GM12878 (cell line): ENCODE results near the gene PSMF1. TPM values are rescaled to one million over a fixed set of nuclear protein-coding genes. Genes with fewer than 3 reads are reported as not detected.

ENCODE experiments used
- ATAC-seq: fragments of 200-7000 bp; cut with Tn5 transposase; 3 replicates; pipeline ENCODE4 v1.9.1; 2020; ENCODE audit warnings: mild to moderate bottlenecking, moderate library complexity
- BruUV-seq: library from RNA; stranded (reverse); fragments of 400-500 nt; replicated peaks from 2 replicates; lab custom pipeline; 2021; lab: Mats Ljungman, UMichigan
- CTCF ChIA-PET: fragments of 300-600 bp; sonication (Branson Sonifier 250); formaldehyde crosslinking; extraction: SDS; loops from one replicate; lab custom pipeline; 2021; ENCODE audit warnings: inconsistent platforms; lab: Yijun Ruan, JAX
- POLR2A ChIA-PET: fragments of 350-600 bp; formaldehyde crosslinking; extraction: SDS; loops from one replicate; lab custom pipeline; 2021; ENCODE audit warnings: inconsistent platforms; lab: Charles Lee
- RAD21 ChIA-PET: fragments of 300-600 bp; sonication (Branson Sonifier 250); formaldehyde crosslinking; loops from one replicate; lab custom pipeline; 2023; ENCODE audit warnings: antibody characterized with exemption; ENCODE audit not compliant: unreplicated experiment; lab: Charles Lee
- SMC1A ChIA-PET: fragments of 300-600 bp; sonication (Branson Sonifier 250); formaldehyde crosslinking; loops from one replicate; lab custom pipeline; 2023; ENCODE audit not compliant: unreplicated experiment, uncharacterized antibody; lab: Charles Lee
- DNase-seq: peaks from one replicate; pipeline ENCODE4 v3.0.0-alpha.2; 2011; ENCODE audit warnings: low read depth, low spot score
- FAIRE-seq: peaks from 3 replicates; lab custom pipeline; 2011; peaks lifted over from hg19 to GRCh38; lab: Jason Lieb, UNC
- H2AFZ ChIP-seq: 2 replicates; pipeline ENCODE4 v1.6.0; 2011; ENCODE audit warnings: low read depth, low read length, control low read depth; ENCODE audit not compliant: control insufficient read depth
- H3K27ac ChIP-seq: 2 replicates; pipeline ENCODE4 v1.5.1; 2011; ENCODE audit warnings: control low read depth; ENCODE audit not compliant: control insufficient read depth, insufficient read depth
- H3K27me3 ChIP-seq, 2 experiments: replicated peaks in 1 of 2; 2 replicates each; pipeline versions ENCODE4 v1.6.0 to v1.6.1; 2011; ENCODE audit warnings: low read length in 1 of 2; ENCODE audit not compliant: control insufficient read depth in 2 of 2, insufficient read depth in 2 of 2
- H3K36me3 ChIP-seq, 2 experiments: 2 replicates each; pipeline ENCODE4 v1.5.1; 2011; ENCODE audit warnings: low read length in 1 of 2; ENCODE audit not compliant: control insufficient read depth in 2 of 2, insufficient read depth in 2 of 2
- H3K4me1 ChIP-seq: 2 replicates; pipeline ENCODE4 v1.6.1; 2011; ENCODE audit warnings: mild to moderate bottlenecking, low read length, moderate library complexity, mixed read lengths; ENCODE audit not compliant: control insufficient read depth, insufficient read depth
- H3K4me2 ChIP-seq: 2 replicates; pipeline ENCODE4 v1.6.0; 2011; ENCODE audit warnings: control low read depth; ENCODE audit not compliant: control insufficient read depth, insufficient read depth
- H3K4me3 ChIP-seq: fragments of 200-600 bp; sonication (generic); 2 replicates; pipeline ENCODE4 v1.5.1; 2016
- H3K79me2 ChIP-seq: 2 replicates; pipeline ENCODE4 v1.6.0; 2011; ENCODE audit warnings: low read length; ENCODE audit not compliant: control insufficient read depth, insufficient read depth
- H3K9ac ChIP-seq: 2 replicates; pipeline ENCODE4 v1.8.0; 2011; ENCODE audit warnings: low read length, control low read depth, mixed read lengths; ENCODE audit not compliant: control insufficient read depth, insufficient read depth
- H3K9me3 ChIP-seq: replicated peaks from 3 replicates; pipeline ENCODE4 v1.5.1; 2011; ENCODE audit warnings: mild to moderate bottlenecking, low read length; ENCODE audit not compliant: control insufficient read depth, insufficient read depth
- H4K20me1 ChIP-seq: 2 replicates; pipeline ENCODE4 v1.6.0; 2011; ENCODE audit not compliant: control insufficient read depth, insufficient read depth
- EP300 ChIP-seq, 2 experiments: fragments of 150-350 bp in 1 of 2; IDR thresholded peaks; 2 replicates each; pipeline ENCODE4 v1.6.1; 2011 to 2012; ENCODE audit warnings: low read depth in 2 of 2, low read length in 2 of 2, borderline replicate concordance in 1 of 2, improper control_type of control experiment in 1 of 2, inconsistent platforms in 1 of 2; ENCODE audit not compliant: control insufficient read depth in 1 of 2
- JUNB ChIP-seq: IDR thresholded peaks from 2 replicates; pipeline ENCODE4 v1.6.1; 2016; ENCODE audit warnings: antibody characterized with exemption, mild to moderate bottlenecking
- WGBS: methylation state at CpG from one replicate; pipeline ENCODE4 v1.1.6; 2016; ENCODE audit warnings: low lambda C conversion rate; ENCODE audit not compliant: insufficient replicate concordance, insufficient coverage; ENCODE audit errors: missing lambda C conversion rate; 5-methylcytosine and 5-hydroxymethylcytosine counted together
- in situ Hi-C: fragments of 300-500 bp; cut with MboI; formaldehyde crosslinking; loops from 9 replicates; pipeline ENCODE4 v1.14.3; 2018; ENCODE audit warnings: mixed read lengths
- intact Hi-C: fragments of 100-400 bp; cut with micrococcal nuclease; formaldehyde crosslinking; loops from one replicate; pipeline ENCODE4 v1.14.2; 2022; ENCODE audit not compliant: unreplicated experiment
- polyA plus RNA-seq, 11 experiments: library from polyadenylated mRNA; depleted of rRNA in 4 of 11; unstranded in 6 of 11; stranded (reverse) in 5 of 11; fragments of >200 nt; fragmentation: Nextera tagmentation in 4 of 11; fragmentation: Illumina TruSeq in 1 of 11; extraction: Ambion mirVana in 4 of 11; extraction: Trizol in 1 of 11; gene quantifications; 1 replicate in 1 of 11; 2 replicates in 10 of 11; pipeline versions ENCODE4 v1.2.1 to v1.2.3, GENCODE V29; 2011 to 2016; ENCODE audit warnings: inconsistent platforms in 2 of 11, missing spikeins in 2 of 11, low read depth in 1 of 11
- total RNA-seq, 4 experiments: library from RNA; depleted of rRNA in 3 of 4; stranded (reverse); fragments of >200 nt in 3 of 4; fragmentation: Illumina TruSeq in 1 of 4; extraction: Trizol in 1 of 4; gene quantifications; 2 replicates each; pipeline versions ENCODE4 v1.2.1 to v1.2.3, GENCODE V29; 2013 to 2021
- TF ChIP-seq, protein P1 (sequence below): fragments of 450-650 bp; IDR thresholded peaks from 2 replicates; pipeline ENCODE4 v1.6.1; 2016; ENCODE audit warnings: mild to moderate bottlenecking, moderate library complexity, borderline replicate concordance

Gene PSMF1
- total and polyA plus RNA-seq, 10 of the 15 experiments (the other 5 are each of a cell fraction or from before 2014, with no cell fraction given): 14.2 to 173 (median 40.6) TPM

DNA sequence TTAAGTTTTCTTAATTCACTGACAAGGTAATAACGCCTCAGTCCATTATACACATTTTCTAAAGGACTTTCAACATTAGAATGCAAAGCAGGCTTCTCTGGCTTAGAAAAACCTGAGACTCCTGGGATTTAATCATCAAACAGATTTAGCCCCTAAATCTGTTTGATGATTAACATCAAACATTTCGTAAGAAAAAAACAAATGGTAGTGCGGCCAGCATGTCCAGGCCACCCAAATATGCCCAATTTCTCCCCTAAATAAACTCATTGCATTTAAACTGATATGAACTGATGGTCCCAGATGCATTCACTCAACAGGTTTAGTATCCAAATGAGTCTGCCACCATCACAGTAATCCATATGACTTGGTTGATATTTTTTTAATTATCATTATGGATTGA lies 60.2 kb downstream of the PSMF1 start:
- CTCF ChIA-PET: interaction anchor here (0.6 kb wide), 1 partner anchor 13 kb away, joined by 3 read pairs; no protein-coding TSS in a partner anchor
- TF ChIP-seq JUNB (no peak), EP300 (IDR thresholded peaks at IDR 0.05; ENCODE audit: borderline replicate concordance in 1 of 2, control insufficient read depth in 1 of 2, low read depth in 2 of 2, low read length in 2 of 2) (no peak)
- TF ChIP-seq, protein P1, sequence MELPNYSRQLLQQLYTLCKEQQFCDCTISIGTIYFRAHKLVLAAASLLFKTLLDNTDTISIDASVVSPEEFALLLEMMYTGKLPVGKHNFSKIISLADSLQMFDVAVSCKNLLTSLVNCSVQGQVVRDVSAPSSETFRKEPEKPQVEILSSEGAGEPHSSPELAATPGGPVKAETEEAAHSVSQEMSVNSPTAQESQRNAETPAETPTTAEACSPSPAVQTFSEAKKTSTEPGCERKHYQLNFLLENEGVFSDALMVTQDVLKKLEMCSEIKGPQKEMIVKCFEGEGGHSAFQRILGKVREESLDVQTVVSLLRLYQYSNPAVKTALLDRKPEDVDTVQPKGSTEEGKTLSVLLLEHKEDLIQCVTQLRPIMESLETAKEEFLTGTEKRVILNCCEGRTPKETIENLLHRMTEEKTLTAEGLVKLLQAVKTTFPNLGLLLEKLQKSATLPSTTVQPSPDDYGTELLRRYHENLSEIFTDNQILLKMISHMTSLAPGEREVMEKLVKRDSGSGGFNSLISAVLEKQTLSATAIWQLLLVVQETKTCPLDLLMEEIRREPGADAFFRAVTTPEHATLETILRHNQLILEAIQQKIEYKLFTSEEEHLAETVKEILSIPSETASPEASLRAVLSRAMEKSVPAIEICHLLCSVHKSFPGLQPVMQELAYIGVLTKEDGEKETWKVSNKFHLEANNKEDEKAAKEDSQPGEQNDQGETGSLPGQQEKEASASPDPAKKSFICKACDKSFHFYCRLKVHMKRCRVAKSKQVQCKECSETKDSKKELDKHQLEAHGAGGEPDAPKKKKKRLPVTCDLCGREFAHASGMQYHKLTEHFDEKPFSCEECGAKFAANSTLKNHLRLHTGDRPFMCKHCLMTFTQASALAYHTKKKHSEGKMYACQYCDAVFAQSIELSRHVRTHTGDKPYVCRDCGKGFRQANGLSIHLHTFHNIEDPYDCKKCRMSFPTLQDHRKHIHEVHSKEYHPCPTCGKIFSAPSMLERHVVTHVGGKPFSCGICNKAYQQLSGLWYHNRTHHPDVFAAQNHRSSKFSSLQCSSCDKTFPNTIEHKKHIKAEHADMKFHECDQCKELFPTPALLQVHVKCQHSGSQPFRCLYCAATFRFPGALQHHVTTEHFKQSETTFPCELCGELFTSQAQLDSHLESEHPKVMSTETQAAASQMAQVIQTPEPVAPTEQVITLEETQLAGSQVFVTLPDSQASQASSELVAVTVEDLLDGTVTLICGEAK: no peak
- Histone ChIP-seq H3K9me3 (no peaks in the 10 kb centered on the region), H2AFZ (no peak overlapping the region), H3K27me3 (no peaks in the 10 kb centered on the region), H3K4me1 (no peaks in the 10 kb centered on the region), H3K9ac (no peak overlapping the region), H3K27ac (no peak overlapping the region), H3K36me3 (no peaks in the 10 kb centered on the region; a peak in 1 of 4 replicates), H3K4me2 (no peak overlapping the region), H4K20me1 (no peaks in the 10 kb centered on the region; the same call in 1 of the 2 replicates), H3K79me2 (no peaks in the 10 kb centered on the region), H3K4me3 (no peak overlapping the region)
- POLR2A ChIA-PET: no interaction called here
- WGBS: 99% methylated on average over 3 of the region's 3 CpGs
- ATAC-seq: no peak
- SMC1A ChIA-PET: no interaction called here
- no peak for DNase-seq
- no peak for FAIRE-seq
- in situ Hi-C loops (no loop called here), intact Hi-C loops (no loop called here)
- RAD21 ChIA-PET: no interaction called here
- BruUV-seq: no TSS peak
